HG02759 (cell line): Measurements from ENCODE around the gene EBF4.

Experiments used
- ATAC-seq: cut with Tn5 transposase; IDR thresholded peaks from one replicate; pipeline ENCODE4 v1.9.1; 2021; ENCODE audit warnings: mild to moderate bottlenecking, moderate library complexity; ENCODE audit not compliant: unreplicated experiment

The EBF4 gene

GRCh38 chr20:2741881-2742280 lies 49.3 kb downstream of the EBF4 start:
- no peak for ATAC-seq

GRCh38 chr20:2742431-2742830 lies 49.9 kb downstream of the EBF4 start:
- ATAC-seq: no peak

- ATAC-seq: no peak
Measured at GRCh38 chr20:2742934-2743559, 50.5 kb downstream of the EBF4 start.

GRCh38 chr20:2745060-2745910 lies 52.7 kb downstream of the EBF4 start:
- no peak for ATAC-seq

GRCh38 chr20:2745936-2746635 lies 53.5 kb downstream of the EBF4 start:
- ATAC-seq: no peak

- no peak for ATAC-seq
Measured at GRCh38 chr20:2746636-2747265, 54.2 kb downstream of the EBF4 start.

GRCh38 chr20:2747676-2748235 lies 55.2 kb downstream of the EBF4 start:
- no peak for ATAC-seq

GRCh38 chr20:2748551-2749342 lies 56.2 kb downstream of the EBF4 start:
- no peak for ATAC-seq

GRCh38 chr20:2749343-2749950 lies 56.9 kb downstream of the EBF4 start:
- ATAC-seq: no peak

GRCh38 chr20:2749951-2750490 lies 57.4 kb downstream of the EBF4 start:
- no peak for ATAC-seq

- no peak for ATAC-seq
Measured at GRCh38 chr20:2750491-2751251, 58.1 kb downstream of the EBF4 start.

- no peak for ATAC-seq
Measured at GRCh38 chr20:2751347-2751877, 58.8 kb downstream of the EBF4 start.

GRCh38 chr20:2751878-2752566 lies 59.4 kb downstream of the EBF4 start:
- ATAC-seq: no peak

- ATAC-seq: no peak
Measured at GRCh38 chr20:2752567-2753460, 60.2 kb downstream of the EBF4 start.

- no peak for ATAC-seq
Measured at GRCh38 chr20:2753461-2754040, 61.0 kb downstream of the EBF4 start.

- no peak for ATAC-seq
Measured at GRCh38 chr20:2754424-2754823, 61.8 kb downstream of the EBF4 start.
